HG02610 (cell line): ENCODE results near the gene BCLAF1.

Experiments
- ATAC-seq: cut with Tn5 transposase; IDR thresholded peaks from one replicate; pipeline ENCODE4 v1.9.1; 2021; ENCODE audit warnings: mild to moderate bottlenecking, moderate library complexity; ENCODE audit not compliant: unreplicated experiment

The BCLAF1 gene, protein sequence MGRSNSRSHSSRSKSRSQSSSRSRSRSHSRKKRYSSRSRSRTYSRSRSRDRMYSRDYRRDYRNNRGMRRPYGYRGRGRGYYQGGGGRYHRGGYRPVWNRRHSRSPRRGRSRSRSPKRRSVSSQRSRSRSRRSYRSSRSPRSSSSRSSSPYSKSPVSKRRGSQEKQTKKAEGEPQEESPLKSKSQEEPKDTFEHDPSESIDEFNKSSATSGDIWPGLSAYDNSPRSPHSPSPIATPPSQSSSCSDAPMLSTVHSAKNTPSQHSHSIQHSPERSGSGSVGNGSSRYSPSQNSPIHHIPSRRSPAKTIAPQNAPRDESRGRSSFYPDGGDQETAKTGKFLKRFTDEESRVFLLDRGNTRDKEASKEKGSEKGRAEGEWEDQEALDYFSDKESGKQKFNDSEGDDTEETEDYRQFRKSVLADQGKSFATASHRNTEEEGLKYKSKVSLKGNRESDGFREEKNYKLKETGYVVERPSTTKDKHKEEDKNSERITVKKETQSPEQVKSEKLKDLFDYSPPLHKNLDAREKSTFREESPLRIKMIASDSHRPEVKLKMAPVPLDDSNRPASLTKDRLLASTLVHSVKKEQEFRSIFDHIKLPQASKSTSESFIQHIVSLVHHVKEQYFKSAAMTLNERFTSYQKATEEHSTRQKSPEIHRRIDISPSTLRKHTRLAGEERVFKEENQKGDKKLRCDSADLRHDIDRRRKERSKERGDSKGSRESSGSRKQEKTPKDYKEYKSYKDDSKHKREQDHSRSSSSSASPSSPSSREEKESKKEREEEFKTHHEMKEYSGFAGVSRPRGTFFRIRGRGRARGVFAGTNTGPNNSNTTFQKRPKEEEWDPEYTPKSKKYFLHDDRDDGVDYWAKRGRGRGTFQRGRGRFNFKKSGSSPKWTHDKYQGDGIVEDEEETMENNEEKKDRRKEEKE

DNA sequence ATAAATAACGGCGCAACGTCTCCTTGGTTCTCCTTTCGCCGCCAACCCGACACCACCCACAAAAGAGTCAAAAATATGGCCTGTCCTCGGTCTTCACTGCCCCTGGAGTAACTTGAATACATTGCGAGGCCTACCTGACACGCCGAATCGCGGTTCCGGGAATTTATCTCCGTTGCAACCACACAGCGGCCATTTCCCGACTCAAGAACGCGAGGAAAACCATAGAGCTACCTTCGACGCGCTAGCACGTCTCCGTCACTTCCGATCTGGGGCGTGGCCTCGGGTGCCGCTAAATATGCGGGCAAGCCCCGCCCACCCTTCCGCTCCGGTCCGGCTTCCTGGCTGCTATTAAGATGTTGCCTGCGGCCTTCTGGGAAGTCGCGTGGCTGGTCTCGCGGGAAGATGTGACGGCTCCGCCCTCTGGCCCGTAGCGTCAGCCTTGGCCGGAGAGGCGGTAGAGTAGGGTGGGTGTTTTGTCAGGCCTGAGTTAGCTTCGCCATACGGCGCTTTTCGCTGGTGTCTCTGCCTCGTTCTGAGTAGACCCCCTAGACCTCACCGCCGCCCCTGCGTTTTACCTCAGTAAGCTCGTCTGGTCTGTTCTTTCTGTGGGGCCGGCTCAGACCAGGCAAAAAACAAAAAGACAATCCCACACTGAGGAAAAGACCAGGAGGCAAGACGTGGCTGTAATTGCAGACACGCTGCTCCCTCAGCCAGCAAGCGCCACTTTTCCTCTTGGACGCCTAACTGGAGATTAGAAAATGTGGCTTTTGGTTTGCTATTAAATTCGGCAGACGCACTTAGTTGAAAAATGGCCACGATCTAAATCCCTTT lies at the start of gene BCLAF1:
BCLAF1 (minus strand) TSS at position 268 of the 831 bp plus-strand sequence. CDS start 9,980 bp downstream, outside the sequence.
- peak; percentile 95 for ATAC-seq

DNA sequence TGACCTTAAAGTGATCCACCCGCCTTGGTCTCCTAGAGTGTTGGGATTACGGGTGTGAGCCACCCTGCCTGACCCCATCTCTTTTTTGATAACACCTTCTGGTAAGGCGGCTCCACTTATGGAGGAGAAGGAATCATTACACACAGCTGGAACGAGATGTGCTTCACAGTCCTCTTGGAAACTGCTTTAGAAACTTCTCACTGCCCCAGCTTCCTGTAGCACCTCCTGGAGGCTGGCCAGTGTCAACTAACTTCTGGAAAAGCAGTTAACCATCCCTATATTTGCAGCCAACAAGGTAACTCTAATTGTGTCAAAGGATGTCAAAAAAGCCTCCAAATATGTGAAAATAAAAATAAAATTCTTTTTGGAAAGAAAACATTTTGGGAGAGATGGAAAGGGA lies 48.8 kb upstream of the BCLAF1 start:
- ATAC-seq, result no peak

DNA sequence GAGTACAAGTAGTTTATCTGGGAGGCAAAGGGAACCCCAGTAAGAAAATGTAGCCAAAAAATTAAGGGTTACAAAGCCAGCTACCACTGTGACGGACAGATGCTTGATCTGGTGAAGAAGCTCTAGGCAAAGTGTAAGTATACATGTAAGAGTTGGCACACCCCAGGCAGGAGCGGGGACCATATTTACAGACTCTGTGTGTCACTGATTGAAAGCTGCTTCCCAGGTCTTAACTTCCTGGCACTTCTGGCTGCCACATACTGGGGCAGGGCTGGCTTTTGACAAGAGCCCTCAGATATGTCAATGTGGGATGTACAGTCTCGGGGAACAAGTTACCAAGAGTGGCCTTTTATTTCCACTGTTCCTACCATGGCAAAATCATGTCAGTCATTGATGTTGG lies 48.0 kb upstream of the BCLAF1 start:
- no peak for ATAC-seq

DNA sequence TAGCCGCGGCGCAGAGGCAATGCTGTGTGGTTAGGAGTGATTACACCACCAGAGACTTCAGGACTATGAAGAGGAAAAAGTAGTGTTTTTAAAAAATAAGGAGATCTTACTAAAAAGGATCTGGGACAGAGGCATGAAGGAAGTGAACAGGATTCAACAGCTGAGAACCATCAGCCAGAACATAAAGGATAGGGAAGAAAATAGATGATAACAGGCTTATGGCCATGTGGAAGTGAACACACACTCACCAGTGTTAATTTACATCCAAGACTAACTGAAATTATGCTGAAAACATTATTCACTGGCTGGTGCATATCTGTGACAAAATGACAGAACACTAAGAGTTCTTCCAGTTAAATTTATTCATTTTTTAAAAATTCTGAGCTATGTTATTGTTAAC lies 47.5 kb upstream of the BCLAF1 start:
- no peak for ATAC-seq

DNA sequence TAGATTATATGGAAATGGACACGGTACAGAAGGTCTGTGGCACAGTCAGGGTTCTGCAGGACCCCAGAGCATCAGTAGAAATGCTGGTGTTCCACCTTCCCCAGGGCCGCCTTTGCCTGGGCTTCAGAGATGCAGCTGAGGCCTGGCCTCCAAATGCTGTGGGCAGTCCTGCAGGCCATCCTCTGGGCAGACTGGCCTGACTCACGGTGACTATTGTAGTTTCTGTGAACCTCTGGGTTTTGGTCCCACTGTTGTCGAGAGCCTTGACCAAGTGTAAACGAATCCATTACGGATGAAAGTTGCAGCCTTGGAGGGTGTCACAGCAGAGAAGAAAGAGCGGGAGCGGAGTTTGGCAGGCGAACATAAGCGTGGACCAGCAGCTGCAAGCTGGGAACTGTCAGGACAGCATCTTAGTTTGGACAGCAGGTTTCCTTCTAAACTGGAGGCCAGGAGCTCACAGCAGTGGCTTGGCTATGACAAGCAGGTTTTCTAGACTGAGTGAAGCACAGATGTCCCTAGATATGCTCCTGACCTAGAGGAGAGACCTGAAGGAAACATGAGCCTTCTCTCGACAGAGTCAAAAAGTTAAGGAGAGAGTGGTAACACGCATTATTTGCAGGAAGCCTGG lies 46.2 kb upstream of the BCLAF1 start:
- no peak for ATAC-seq

DNA sequence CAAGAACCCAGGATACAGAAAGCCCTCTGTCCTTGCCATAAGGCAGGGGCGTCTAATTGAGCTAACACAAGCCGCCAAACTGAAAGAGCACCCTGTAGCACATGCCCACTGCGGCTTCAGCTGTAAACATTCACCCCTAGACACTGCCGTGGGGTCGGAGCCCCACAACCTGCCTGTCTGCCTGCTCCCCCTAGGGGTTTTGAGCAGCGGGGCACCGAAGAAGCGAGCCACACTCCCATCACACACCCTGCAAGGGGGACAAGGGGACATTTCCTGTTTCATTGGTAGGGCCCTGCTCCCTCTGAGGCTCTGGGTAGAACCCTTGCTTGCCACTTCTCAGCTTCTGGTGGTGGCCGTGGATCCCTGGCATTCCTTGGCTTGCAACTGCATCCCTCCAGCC lies 45.2 kb upstream of the BCLAF1 start:
- no peak for ATAC-seq

DNA sequence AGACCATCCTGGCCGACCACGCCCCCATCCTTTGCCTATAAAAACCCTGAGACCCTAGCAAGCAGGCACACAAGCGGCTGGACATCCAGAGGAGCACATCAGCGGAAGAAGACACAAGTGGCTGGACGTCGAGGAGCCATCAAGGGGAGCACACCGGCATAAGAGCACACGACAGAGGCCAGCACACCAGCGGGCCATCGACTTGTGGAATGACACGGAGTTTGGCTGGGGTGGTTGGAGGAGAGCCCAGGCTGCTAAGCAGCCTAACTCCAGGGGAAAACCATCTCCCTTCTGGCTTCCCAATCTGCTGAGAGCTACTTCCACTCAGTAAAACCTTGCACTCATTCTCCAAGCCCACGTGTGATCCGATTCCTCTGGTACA lies 44.8 kb upstream of the BCLAF1 start:
- no peak for ATAC-seq

DNA sequence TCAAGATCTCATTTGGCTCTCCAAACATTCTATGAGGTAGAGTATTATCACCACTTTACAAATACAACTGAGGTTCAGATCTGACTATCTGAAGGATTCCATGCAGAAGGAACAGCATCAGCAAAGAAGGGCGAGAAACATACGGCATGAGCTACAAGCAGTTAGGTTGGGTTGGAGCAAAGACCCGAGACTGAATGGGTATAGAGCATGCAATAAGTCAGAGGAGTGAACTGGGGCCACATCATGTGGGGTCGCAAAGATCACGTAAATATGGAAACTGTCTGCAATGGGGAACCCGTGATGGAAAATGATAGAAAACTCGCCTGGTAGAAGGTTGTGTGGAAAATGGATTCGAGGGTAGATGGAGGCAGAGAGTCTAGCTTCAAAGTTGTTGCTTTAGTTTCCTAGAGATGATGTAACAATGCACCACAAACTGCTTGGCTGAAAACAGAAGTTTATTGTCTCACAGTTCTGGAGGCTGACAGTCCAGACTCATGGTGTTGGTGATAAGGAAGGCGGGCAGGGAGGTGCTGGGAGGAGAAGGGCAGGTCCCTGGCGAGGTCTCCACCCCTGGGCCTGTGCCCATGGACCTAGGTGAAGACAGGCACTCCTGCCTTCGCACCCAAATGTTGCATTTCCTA lies 44.3 kb upstream of the BCLAF1 start:
- ATAC-seq, result no peak

DNA sequence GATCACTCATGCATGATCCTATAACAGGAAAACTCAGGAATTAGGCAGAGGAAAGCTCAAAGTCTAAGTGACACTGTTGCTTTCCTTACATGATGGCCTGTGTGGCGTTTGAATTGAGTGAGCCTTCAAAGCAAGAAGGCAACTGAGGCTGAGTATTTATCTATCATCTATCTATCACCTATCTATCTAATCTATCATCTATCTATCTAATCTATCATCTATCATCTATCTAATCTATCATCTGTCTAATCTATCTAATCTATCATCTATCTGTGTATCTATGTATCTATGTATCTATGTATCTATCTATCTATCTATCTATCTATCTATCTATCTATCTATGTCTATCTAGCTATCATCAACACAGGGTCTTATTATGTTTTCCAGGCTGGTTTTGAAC lies 41.8 kb upstream of the BCLAF1 start:
- no peak for ATAC-seq

DNA sequence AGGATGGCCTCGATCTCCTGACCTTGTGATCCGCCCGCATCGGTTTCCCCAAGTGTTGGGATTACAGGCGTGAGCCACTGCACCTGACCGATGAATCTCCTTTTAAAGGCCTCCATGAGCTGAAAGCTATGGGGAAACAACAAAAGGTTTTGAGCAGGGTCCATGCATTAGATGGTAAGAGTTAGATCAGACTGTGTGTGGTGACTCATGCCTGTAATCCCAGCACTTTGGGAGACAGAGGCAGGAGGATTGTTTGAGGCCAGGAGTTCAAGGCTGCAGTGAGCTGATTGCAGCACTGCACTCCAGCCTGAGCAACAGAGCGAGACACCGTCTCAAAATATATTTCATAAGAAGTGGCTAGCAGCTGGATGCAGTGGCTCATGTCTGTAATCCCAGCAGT lies 41.0 kb upstream of the BCLAF1 start:
- no peak for ATAC-seq

DNA sequence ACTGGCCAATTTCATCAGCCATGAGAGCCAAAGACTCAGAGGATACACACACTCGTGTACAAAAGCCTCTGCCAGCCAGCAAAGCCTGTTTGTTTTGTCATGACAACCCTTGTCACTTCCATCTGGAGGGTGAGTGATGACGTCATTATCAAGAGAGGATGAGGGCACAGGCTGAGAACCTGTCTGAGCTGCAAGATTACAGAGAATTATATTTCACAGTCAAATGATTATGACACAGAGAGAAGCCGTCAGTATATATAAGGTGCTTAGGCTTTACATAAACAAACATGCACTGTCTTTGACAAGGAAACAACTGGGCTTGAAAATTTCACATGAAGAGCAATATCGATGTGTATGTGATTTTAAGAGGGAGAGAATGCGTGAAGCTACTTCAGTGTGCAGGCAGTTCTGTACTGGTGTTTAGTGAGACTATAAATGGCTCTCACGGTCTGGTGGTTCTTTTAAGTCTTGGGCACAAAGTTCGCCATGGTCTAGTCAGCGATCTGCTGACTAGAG lies 36.5 kb upstream of the BCLAF1 start:
- no peak for ATAC-seq

DNA sequence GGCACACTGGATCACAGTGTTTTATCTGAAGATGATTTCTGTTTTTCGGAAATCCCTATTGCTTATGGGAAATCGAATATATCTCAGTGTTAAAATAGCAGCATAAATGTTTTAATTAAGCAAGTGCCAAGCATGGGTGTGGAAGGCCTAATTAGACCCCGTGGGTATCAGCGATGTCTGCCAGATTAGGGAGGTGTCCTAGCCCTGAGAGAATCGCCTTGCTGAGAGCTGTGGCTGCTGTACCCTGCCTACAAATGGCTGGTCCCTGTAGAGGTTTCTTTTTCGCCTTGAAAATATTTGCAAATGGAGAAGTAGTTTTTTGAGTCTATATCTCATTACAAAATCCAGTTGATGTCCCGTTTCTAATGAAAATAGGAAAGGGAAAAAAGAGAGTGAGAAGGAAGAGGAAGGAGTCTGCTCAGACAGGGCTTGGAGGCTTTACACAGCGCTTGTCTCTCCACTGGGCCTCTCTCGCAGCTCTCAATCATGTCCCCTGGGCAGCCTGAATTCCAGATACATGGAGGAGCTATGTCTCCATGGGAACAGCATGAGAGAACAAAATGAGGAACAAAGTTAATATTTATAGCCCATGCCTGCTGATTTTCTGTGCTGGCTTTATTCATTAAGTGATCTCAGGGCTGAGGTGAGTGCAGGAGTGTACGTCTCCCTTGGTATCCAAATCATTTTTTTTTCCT lies 35.2 kb upstream of the BCLAF1 start:
- ATAC-seq, result no peak

DNA sequence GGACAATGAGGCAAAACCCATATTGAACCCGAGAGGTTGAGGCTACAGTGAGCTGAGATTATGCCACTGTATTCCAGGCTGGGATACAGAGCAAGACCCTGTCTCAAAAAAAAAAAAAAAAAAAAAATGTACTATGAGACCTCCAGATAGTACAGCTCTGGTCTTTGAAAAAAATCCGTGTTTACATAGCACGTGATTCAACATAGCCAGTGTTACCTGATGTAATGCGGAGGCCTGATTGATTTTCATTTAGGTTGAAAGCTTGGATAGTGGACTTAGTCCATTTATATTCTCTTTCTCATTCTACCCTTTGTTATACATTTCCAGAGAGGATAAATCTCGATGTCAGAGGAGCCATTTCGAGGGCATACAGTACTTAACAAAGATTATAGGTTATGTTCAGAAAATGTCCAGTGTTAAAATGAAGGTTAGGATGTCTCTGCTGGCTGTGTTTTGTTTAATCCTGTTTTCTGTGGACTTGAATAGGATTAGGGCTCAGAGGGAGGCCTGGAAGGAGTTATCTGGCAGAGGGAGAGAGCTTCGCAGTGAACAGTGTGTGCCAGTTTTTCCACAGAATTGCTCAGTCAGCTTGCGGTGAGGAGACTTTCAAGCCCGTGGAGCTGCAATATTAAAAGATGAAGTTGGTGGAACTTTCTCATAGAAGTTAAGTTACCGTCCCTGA lies 33.9 kb upstream of the BCLAF1 start:
- no peak for ATAC-seq

DNA sequence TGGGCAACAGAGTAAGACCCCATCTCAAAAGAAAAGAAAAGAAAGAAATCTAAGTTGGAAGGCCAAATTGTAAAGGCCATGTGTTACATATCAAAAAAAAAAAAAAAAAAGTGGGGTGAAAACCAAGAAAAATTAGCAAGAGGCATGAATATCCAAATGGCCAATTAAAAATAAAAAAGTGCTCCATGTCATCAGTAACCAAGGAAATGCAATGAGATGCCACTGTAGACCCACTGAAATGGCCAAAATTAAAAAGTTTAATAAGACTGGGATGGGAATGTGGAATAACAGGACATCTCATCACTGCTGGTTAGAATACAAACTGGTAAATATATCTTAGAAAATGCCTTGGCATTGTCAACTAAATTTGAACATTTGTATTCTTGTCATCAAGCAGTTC lies 30.1 kb upstream of the BCLAF1 start:
- no peak for ATAC-seq

DNA sequence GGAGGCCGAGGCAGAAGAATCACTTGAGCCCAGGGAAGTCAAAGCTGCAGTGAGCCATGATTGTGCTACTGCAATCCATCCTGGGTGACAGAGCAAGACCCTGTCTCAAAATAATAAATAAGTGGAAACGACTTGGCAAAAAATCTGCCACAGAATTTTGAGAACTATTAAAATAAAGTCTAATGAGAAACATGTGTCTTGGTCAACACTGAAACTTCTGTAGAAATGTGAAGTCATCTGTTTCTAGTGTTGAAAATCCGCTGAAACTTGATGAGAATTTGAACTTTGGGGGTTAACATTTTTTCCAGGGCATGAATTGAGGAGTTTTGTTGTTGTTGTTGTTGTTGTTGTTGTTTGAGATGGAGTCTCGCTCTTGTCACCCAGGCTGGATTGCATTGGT lies 29.0 kb upstream of the BCLAF1 start:
- no peak for ATAC-seq

DNA sequence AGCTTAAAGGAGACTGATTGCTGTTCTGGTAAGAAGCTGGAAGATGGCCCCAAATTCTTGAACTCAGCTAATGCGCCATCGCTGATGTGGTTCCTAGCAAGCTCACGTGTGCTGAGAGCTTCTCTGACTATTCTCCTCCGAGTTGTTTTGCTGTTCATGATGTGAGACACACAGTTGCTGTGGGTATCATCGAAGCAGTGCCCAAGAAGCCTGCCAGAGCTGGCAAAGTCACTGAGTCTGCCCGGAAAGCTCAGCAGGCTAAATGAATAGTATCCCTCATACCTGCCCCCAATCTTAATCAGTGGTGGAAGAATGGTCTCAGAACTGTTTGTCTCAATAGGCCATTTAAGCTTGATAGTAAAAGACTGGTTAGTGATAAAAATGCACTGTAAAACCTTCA lies 28.3 kb upstream of the BCLAF1 start:
- no peak for ATAC-seq

DNA sequence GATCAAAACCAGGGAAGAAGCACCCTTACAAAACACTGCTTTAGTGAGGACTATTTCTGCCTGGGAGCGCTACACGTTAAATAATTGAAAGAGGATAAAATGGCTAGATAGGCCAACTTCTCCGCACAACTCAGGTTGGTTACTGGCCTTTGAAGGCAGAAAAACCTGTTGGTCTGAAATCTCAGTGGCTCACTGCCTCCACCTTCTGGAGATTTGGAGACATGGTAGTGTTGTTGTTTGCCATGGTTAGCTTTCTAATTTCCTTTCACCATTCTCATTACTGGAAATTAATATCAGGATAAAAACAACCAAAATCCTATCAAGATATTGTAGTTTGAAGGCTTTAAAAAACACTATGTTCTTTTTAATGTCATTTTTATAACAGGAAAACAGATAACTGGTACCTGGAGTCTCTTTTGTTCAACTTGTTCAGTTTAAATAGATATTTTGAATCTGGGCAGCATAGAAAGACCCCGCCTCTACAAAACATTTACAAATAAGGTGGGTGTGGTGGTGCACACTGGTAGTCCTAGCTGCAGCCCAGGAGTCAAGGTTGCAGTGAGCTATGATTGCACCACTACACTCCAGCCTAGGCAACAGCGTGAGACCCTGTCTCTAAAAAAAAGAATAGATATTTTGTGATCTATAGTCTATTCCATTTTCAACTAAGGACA lies 27.5 kb upstream of the BCLAF1 start:
- peak; percentile 66 for ATAC-seq

DNA sequence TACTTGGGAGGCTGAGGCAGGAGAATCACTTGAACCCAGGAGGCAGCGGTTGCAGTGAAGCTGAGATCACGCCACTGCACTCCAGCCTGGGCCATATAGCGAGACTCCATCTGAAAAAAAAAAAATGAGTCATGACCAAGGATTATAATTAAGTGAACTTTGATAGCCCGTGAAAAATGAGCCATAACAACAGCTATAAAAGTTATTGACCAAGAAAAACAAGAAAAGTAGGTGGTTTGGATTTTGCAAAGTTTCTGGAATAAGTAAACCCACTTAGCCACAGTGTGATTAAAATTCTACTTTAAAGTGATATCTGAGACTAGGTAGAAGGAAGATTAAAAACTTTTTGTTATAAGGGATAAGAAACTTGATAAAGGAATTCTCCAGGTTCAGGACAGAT lies 25.9 kb upstream of the BCLAF1 start:
- no peak for ATAC-seq
